Left ventricle myocardium superior (tissue), 1 donor: ENCODE results near the gene BABAM2. TPM values are rescaled to one million over a fixed set of nuclear protein-coding genes. Genes with fewer than 3 reads are reported as not detected.

Source experiments
- ATAC-seq: fragments of 200-7000 bp; cut with Tn5 transposase; one replicate; pipeline ENCODE4 v1.9.1; 2020; ENCODE audit warnings: mild to moderate bottlenecking, moderate library complexity
- DNase-seq: peaks from one replicate; pipeline ENCODE4 v3.0.0-alpha.2; 2020
- intact Hi-C: fragments of 100-400 bp; cut with micrococcal nuclease; formaldehyde crosslinking; loops from one replicate; pipeline ENCODE4 v1.11.0; 2022
- microRNA-seq: library from miRNA; unstranded; fragments of <30 nt; microRNA quantifications from one replicate; pipeline ENCODE4 v1.2.0, GENCODE V29; 2020; ENCODE audit warnings: borderline number of aligned reads
- total RNA-seq: library from RNA; stranded (reverse); fragmentation: NEBNext Ultra II Directional; extraction: Animal tissue kit (Norgen Biotek cat#: 25700); gene quantifications from one replicate; pipeline ENCODE4 v1.2.1, GENCODE V29; 2021
- donor health status: DM: no; HTN: yes; CAD: no; lungs with severe emphysema.

The BABAM2 gene
- total RNA-seq, 1 donor from 2014 or later = 56.8 TPM

- no peak for ATAC-seq
- DNase-seq = no peak
- intact Hi-C loops = no loop called here
Observed at GRCh38 chr2:28378679-28379584, 488.4 kb downstream of the BABAM2 start.

GRCh38 chr2:28380219-28380618 lies 489.7 kb downstream of the BABAM2 start:
- ATAC-seq = no peak
- intact Hi-C loops = no loop called here
- no peak for DNase-seq

- DNase-seq (no peak), ATAC-seq (no peak)
- intact Hi-C loops = no loop called here
Observed at GRCh38 chr2:28381225-28382180, 491.0 kb downstream of the BABAM2 start.

- DNase-seq (no peak), ATAC-seq (no peak)
- intact Hi-C loops = no loop called here
Observed at GRCh38 chr2:28382755-28383154, 492.2 kb downstream of the BABAM2 start.

GRCh38 chr2:28387082-28387960 lies 496.8 kb downstream of the BABAM2 start:
- intact Hi-C loops = no loop called here
- DNase-seq = no peak
- no peak for ATAC-seq

Small RNAs within 50 kb of the gene (microRNA-seq; reads per million reads assigned to microRNA genes)
- gene MIR4263 = not detected

Other genes with a start within 250 kb of the BABAM2 start
- 28.1 TPM for gene SUPT7L, start 227.1 kb upstream of the BABAM2 start, total RNA-seq
- 19.2 TPM for gene SLC4A1AP, start 226.8 kb upstream of the BABAM2 start, total RNA-seq
- gene MRPL33, start 119.0 kb upstream of the BABAM2 start, total RNA-seq = 367 TPM
- gene RBKS, start 342 bp upstream of the BABAM2 start, total RNA-seq = 3.3 TPM